ENCODE data around the gene RNF133. TPM values are rescaled to one million over a fixed set of nuclear protein-coding genes. Genes with fewer than 3 reads are reported as not detected.

The RNF133 gene
- total RNA-seq, 2 donors from 2014 or later: 1.0 to 3.2 TPM

DNA sequence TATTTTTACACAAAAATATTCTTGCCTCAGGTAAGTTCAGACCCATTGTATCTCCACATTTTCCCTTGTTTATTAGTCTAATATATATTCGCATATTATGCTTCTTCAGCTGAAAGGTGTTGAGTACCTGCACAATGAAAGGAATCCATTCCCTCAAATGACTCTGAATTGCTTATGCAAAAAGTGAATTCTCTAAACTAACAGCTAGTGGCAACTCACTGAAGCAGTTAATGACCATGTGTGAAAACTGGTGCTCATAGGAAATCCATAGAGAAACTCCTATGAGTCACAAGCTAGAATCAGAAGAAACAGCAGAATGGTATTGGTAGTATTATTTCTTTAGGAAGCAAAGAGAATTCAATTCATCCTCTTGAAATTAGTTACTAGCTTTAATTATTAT is 37.3 kb upstream of the RNF133 start:
- TF ChIP-seq POLR2A (IDR thresholded peaks at IDR 0.05) (no peak), POLR2AphosphoS5 (IDR thresholded peaks at IDR 0.05) (no peak)
- TF ChIP-seq, protein P1, sequence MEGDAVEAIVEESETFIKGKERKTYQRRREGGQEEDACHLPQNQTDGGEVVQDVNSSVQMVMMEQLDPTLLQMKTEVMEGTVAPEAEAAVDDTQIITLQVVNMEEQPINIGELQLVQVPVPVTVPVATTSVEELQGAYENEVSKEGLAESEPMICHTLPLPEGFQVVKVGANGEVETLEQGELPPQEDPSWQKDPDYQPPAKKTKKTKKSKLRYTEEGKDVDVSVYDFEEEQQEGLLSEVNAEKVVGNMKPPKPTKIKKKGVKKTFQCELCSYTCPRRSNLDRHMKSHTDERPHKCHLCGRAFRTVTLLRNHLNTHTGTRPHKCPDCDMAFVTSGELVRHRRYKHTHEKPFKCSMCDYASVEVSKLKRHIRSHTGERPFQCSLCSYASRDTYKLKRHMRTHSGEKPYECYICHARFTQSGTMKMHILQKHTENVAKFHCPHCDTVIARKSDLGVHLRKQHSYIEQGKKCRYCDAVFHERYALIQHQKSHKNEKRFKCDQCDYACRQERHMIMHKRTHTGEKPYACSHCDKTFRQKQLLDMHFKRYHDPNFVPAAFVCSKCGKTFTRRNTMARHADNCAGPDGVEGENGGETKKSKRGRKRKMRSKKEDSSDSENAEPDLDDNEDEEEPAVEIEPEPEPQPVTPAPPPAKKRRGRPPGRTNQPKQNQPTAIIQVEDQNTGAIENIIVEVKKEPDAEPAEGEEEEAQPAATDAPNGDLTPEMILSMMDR (IDR thresholded peaks at IDR 0.05): no peak
- WGBS: 100% methylated on average over 1 of the region's 1 CpG
- no peaks in the 10 kb centered on the region for H3K27me3 ChIP-seq (replicated peaks; ENCODE audit: insufficient read depth)

DNA sequence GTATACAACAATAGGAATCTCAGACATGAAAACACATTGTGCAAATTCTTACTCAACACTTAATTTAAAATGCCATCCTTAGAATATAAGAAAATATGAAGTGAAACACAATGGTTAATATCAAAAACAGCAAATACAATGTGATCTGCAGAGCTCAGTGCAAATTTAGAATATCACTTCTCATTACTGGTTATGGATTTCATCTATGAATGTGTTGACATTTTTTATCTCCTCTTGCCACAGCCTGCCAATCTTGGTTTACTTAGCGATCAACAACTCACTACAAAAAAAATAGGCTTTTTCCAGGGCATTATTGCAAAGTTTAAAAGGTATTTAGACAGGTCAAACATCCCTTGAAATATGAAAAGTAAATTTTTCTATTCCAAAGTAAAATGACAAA is 28.8 kb upstream of the RNF133 start:
- Histone ChIP-seq H3K4me3 (no peak overlapping the region), H3K9me3 (no peaks in the 10 kb centered on the region), H3K27ac (no peak overlapping the region), H3K27me3 (replicated peaks; ENCODE audit: insufficient read depth) (no peaks in the 10 kb centered on the region), H3K36me3 (no peaks in the 10 kb centered on the region), H3K4me1 (replicated peaks) (no peaks in the 10 kb centered on the region)
- no peak for TF ChIP-seq POLR2A (IDR thresholded peaks at IDR 0.05)
- TF ChIP-seq, protein P1 (IDR thresholded peaks at IDR 0.05): no peak
- TF ChIP-seq POLR2AphosphoS5 (IDR thresholded peaks at IDR 0.05): no peak
- 90% methylated on average over 1 of the region's 1 CpG for WGBS
- intact Hi-C loops (cut with DNase I): no loop called here
- no peak for DNase-seq (ENCODE audit: low spot score)

More for the DNA sequence above, 37.3 kb upstream of the RNF133 start:
- DNase-seq (ENCODE audit: low spot score): no peak
- H3K9me3 ChIP-seq: no peaks in the 10 kb centered on the region
- H3K27ac ChIP-seq: no peak overlapping the region
- H3K4me1 ChIP-seq (replicated peaks): no peaks in the 10 kb centered on the region
- H3K36me3 ChIP-seq: no peaks in the 10 kb centered on the region
- H3K4me3 ChIP-seq: no peak overlapping the region
- intact Hi-C loops (cut with DNase I): no loop called here

DNA sequence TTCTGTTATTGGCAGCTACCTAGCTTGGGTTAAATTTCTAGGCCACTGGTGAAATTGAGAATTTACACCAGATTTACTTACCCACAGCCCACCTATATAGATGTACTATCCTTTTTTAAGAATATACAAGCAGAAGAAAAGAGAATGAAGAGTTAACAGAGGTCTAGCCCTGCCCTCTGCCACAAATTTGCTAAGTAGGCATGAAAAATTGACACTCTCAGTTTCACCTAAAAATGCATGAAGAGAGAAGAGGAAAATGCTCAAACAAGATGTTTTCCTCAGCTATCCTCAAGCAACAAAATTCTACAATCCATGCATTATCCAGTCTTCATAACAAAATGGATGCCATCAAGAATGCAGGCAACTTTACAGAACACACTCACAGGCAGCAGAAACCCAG is 28.4 kb upstream of the RNF133 start:
- intact Hi-C loops (cut with DNase I): no loop called here

DNA sequence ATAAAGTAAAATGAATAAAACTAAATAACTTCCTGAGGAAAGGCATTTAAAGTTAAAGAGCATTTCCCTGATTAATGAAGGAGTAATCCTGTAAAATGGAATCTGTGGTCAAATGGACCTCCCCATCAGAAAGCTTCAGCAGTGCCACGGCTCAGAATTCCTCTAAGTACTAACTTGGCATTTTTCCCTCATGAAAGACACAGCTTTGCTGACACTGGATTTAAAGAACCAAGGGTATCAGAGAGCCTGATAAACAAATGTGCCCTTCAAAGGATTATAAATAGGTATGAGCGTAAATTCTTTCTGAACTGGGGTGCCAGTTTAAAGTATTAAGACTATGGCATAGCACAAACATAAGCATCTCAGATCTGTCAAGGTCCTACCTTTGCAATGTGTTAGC is 28.0 kb upstream of the RNF133 start:
- TF ChIP-seq, protein P1 (IDR thresholded peaks at IDR 0.05): no peak
- TF ChIP-seq POLR2A (IDR thresholded peaks at IDR 0.05): no peak
- TF ChIP-seq POLR2AphosphoS5 (IDR thresholded peaks at IDR 0.05): no peak
- DNase-seq (ENCODE audit: low spot score): no peak
- no peaks in the 10 kb centered on the region for H3K27me3 ChIP-seq (replicated peaks; ENCODE audit: insufficient read depth)
- H3K4me3 ChIP-seq: no peak overlapping the region
- 74% methylated on average over 2 of the region's 2 CpGs for WGBS
- H3K36me3 ChIP-seq: no peaks in the 10 kb centered on the region
- H3K27ac ChIP-seq: no peak overlapping the region
- H3K9me3 ChIP-seq: no peaks in the 10 kb centered on the region
- no peaks in the 10 kb centered on the region for H3K4me1 ChIP-seq (replicated peaks)
- intact Hi-C loops (cut with DNase I): no loop called here

More for the DNA sequence above, 28.4 kb upstream of the RNF133 start:
- Histone ChIP-seq H3K4me3 (no peak overlapping the region), H3K9me3 (no peaks in the 10 kb centered on the region), H3K27ac (no peak overlapping the region), H3K4me1 (replicated peaks) (no peaks in the 10 kb centered on the region), H3K36me3 (no peaks in the 10 kb centered on the region), H3K27me3 (replicated peaks; ENCODE audit: insufficient read depth) (no peaks in the 10 kb centered on the region)
- TF ChIP-seq, protein P1 (IDR thresholded peaks at IDR 0.05): no peak
- TF ChIP-seq POLR2A (IDR thresholded peaks at IDR 0.05): no peak
- TF ChIP-seq POLR2AphosphoS5 (IDR thresholded peaks at IDR 0.05): no peak
- no peak for DNase-seq (ENCODE audit: low spot score)

DNA sequence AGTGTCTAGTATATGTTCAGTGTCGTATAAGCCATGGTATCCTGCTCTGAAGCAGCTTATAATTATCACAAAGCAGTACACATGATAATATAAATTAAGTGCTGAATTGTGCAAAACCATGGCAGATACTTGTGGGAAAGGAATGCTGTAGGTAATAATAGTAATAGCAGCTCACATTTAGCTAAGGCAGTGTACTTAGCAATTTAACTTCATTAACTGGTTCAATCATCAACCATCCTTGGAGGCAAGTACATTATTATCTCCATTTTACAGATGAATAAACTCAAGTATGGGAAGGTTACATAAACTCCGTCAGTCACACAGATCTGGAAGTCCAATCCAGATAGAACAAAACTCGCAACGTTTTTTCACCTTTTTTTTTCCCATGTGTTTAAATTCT is 25.4 kb upstream of the RNF133 start:
- no peak for TF ChIP-seq POLR2AphosphoS5 (IDR thresholded peaks at IDR 0.05)
- no peak for TF ChIP-seq POLR2A (IDR thresholded peaks at IDR 0.05)
- TF ChIP-seq, protein P1 (IDR thresholded peaks at IDR 0.05): no peak
- intact Hi-C loops (cut with DNase I): no loop called here
- H3K27ac ChIP-seq: no peak overlapping the region

More for the DNA sequence above, 25.4 kb upstream of the RNF133 start:
- WGBS: 86% methylated on average over 4 of the region's 4 CpGs
- no peak for DNase-seq (ENCODE audit: low spot score)
- Histone ChIP-seq H3K9me3 (no peaks in the 10 kb centered on the region), H3K36me3 (no peaks in the 10 kb centered on the region), H3K4me1 (replicated peaks) (no peaks in the 10 kb centered on the region), H3K4me3 (no peak overlapping the region), H3K27me3 (replicated peaks; ENCODE audit: insufficient read depth) (no peaks in the 10 kb centered on the region)
